ENCODE results near the gene ELMO3. TPM values are rescaled to one million over a fixed set of nuclear protein-coding genes. Genes with fewer than 3 reads are reported as not detected.

The ELMO3 gene
- polyA plus RNA-seq, 1 donor from 2014 or later = 2.2 TPM

- H3K79me2 ChIP-seq (replicated peaks; ENCODE audit: insufficient read depth, low read length) = no peaks in the 10 kb centered on the region
- no peaks in the 10 kb centered on the region for H3K36me3 ChIP-seq (ENCODE audit: insufficient read depth, low read length)
- H3K27ac ChIP-seq (ENCODE audit: low read length) = no peak overlapping the region
- no peak overlapping the region for H2AFZ ChIP-seq (ENCODE audit: low read depth, low read length)
- H3K9me2 ChIP-seq (ENCODE audit: insufficient read depth, low read length) = no peaks in the 10 kb centered on the region
- TF ChIP-seq EZH2 (IDR thresholded peaks at IDR 0.05; ENCODE audit: borderline replicate concordance, insufficient read depth, low read length, poor library complexity, severe bottlenecking) (no peak), TAF1 (IDR thresholded peaks at IDR 0.05; ENCODE audit: low read depth) (no peak), REST (IDR thresholded peaks at IDR 0.05; ENCODE audit: borderline replicate concordance) (no peak), SMC3 (conservative IDR thresholded peaks at IDR 0.05; ENCODE audit: poor library complexity) (no peak), MXI1 (conservative IDR thresholded peaks at IDR 0.05; ENCODE audit: poor library complexity, severe bottlenecking) (no peak), POLR2AphosphoS5 (IDR thresholded peaks at IDR 0.05) (no peak), RAD21 (conservative IDR thresholded peaks at IDR 0.05) (no peak), EP300 (conservative IDR thresholded peaks at IDR 0.05; ENCODE audit: poor library complexity, severe bottlenecking) (no peak)
- TF ChIP-seq, protein P1, sequence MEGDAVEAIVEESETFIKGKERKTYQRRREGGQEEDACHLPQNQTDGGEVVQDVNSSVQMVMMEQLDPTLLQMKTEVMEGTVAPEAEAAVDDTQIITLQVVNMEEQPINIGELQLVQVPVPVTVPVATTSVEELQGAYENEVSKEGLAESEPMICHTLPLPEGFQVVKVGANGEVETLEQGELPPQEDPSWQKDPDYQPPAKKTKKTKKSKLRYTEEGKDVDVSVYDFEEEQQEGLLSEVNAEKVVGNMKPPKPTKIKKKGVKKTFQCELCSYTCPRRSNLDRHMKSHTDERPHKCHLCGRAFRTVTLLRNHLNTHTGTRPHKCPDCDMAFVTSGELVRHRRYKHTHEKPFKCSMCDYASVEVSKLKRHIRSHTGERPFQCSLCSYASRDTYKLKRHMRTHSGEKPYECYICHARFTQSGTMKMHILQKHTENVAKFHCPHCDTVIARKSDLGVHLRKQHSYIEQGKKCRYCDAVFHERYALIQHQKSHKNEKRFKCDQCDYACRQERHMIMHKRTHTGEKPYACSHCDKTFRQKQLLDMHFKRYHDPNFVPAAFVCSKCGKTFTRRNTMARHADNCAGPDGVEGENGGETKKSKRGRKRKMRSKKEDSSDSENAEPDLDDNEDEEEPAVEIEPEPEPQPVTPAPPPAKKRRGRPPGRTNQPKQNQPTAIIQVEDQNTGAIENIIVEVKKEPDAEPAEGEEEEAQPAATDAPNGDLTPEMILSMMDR (IDR thresholded peaks at IDR 0.05; ENCODE audit: poor library complexity, severe bottlenecking) = no peak
- H3K4me3 ChIP-seq (ENCODE audit: low read length) = no peak overlapping the region
- no peaks in the 10 kb centered on the region for H3K27me3 ChIP-seq (ENCODE audit: insufficient read depth, low read depth, low read length)
- no peak overlapping the region for H3K4me2 ChIP-seq (ENCODE audit: low read length)
- no peaks in the 10 kb centered on the region for H3F3A ChIP-seq (ENCODE audit: insufficient read depth, low read length, poor library complexity, severe bottlenecking)
- no peaks in the 10 kb centered on the region for H3K9me3 ChIP-seq (ENCODE audit: low read length)
- no peak overlapping the region for H3K9ac ChIP-seq (ENCODE audit: low read length)
- H4K20me1 ChIP-seq (ENCODE audit: insufficient read depth) = no peaks in the 10 kb centered on the region
Measured at GRCh38 chr16:67206838-67207248, 7.9 kb downstream of the ELMO3 start.

GRCh38 chr16:67207249-67208091 lies 8.5 kb downstream of the ELMO3 start:
- H3K9ac ChIP-seq (ENCODE audit: low read length) = no peak overlapping the region
- H3K27ac ChIP-seq (ENCODE audit: low read length) = no peak overlapping the region
- H3K79me2 ChIP-seq (replicated peaks; ENCODE audit: insufficient read depth, low read length) = no peaks in the 10 kb centered on the region
- no peaks in the 10 kb centered on the region for H4K20me1 ChIP-seq (ENCODE audit: insufficient read depth)
- no peak for TF ChIP-seq POLR2AphosphoS5 (IDR thresholded peaks at IDR 0.05)
- TF ChIP-seq, protein P1 (IDR thresholded peaks at IDR 0.05; ENCODE audit: poor library complexity, severe bottlenecking) = no peak
- no peak for TF ChIP-seq EZH2 (IDR thresholded peaks at IDR 0.05; ENCODE audit: borderline replicate concordance, insufficient read depth, low read length, poor library complexity, severe bottlenecking)
- no peak for TF ChIP-seq TAF1 (IDR thresholded peaks at IDR 0.05; ENCODE audit: low read depth)
- TF ChIP-seq SMC3 (conservative IDR thresholded peaks at IDR 0.05; ENCODE audit: poor library complexity) = no peak
- no peak for TF ChIP-seq EP300 (conservative IDR thresholded peaks at IDR 0.05; ENCODE audit: poor library complexity, severe bottlenecking)
- no peak for TF ChIP-seq MXI1 (conservative IDR thresholded peaks at IDR 0.05; ENCODE audit: poor library complexity, severe bottlenecking)
- H3K36me3 ChIP-seq (ENCODE audit: insufficient read depth, low read length) = no peaks in the 10 kb centered on the region
- H2AFZ ChIP-seq (ENCODE audit: low read depth, low read length) = no peak overlapping the region
- no peaks in the 10 kb centered on the region for H3F3A ChIP-seq (ENCODE audit: insufficient read depth, low read length, poor library complexity, severe bottlenecking)
- H3K27me3 ChIP-seq (ENCODE audit: insufficient read depth, low read depth, low read length) = no peaks in the 10 kb centered on the region
- no peaks in the 10 kb centered on the region for H3K9me3 ChIP-seq (ENCODE audit: low read length)
- no peaks in the 10 kb centered on the region for H3K9me2 ChIP-seq (ENCODE audit: insufficient read depth, low read length)
- H3K4me2 ChIP-seq (ENCODE audit: low read length) = no peak overlapping the region
- H3K4me3 ChIP-seq (ENCODE audit: low read length) = no peak overlapping the region

Measured in neural cell (in vitro differentiated cells).